ENCODE results near the gene LGALS4. TPM values are rescaled to one million over a fixed set of nuclear protein-coding genes. Genes with fewer than 3 reads are reported as not detected.

LGALS4 gene
- total RNA-seq, 2 experiments from 2014 or later, result not detected

- Mint-ChIP-seq H3K27ac (peak within 1 kb of the TSS; percentile 96), H3K4me1 (ENCODE audit: low read depth) (peaks cover 50% of the 10 kb centered on the region), H3K9me3 (no peaks in the 10 kb centered on the region), H3K36me3 (ENCODE audit: low read depth) (peaks cover 42% of the 10 kb centered on the region), H3K4me3 (peak within 1 kb of the TSS; percentile 91), H3K27me3 (ENCODE audit: low read depth) (no peaks in the 10 kb centered on the region)
- peak; percentile 100 for DNase-seq
- intact Hi-C loops (cut with micrococcal nuclease), result loop anchor here (1.0 to 10.0 kb wide), 12 partner anchors 12 to 588 kb away; partner anchors contain the start of genes ACTN4, ECH1, GMFG and MRPS12
- CTCF ChIA-PET, result interaction anchor here (0.7 to 1.3 kb wide), 2 partner anchors 20 to 214 kb away, joined by 4 to 6 read pairs; no protein-coding TSS in a partner anchor
These were observed 37.2 kb upstream of the LGALS4 start, which contains the start of gene HNRNPL for GRCh38 chr19:38849860-38850435. HNRNPL (minus strand) TSS chr19:38849986; CDS start chr19:38849966, 20 bp downstream.

- H3K36me3 Mint-ChIP-seq (ENCODE audit: low read depth), result peaks cover 49% of the 10 kb centered on the region
- peak; percentile 98 for DNase-seq
- H3K27me3 Mint-ChIP-seq (ENCODE audit: low read depth), result no peaks in the 10 kb centered on the region
- peaks cover 54% of the 10 kb centered on the region for H3K4me1 Mint-ChIP-seq (ENCODE audit: low read depth)
- intact Hi-C loops (cut with micrococcal nuclease), result loop anchor here (1.0 kb wide), 1 partner anchor 11 kb away; no protein-coding TSS in a partner anchor
- CTCF ChIA-PET, result interaction anchor here (0.7 to 1.3 kb wide), 3 partner anchors 15 to 214 kb away, joined by 3 to 6 read pairs (median 4); no protein-coding TSS in a partner anchor
- peak overlapping the region; percentile 96 for H3K27ac Mint-ChIP-seq
- no peaks in the 10 kb centered on the region for H3K9me3 Mint-ChIP-seq
- peak overlapping the region; percentile 91 for H3K4me3 Mint-ChIP-seq
These were observed 36.6 kb upstream of the LGALS4 start for GRCh38 chr19:38849147-38849859.

GRCh38 chr19:38848299-38849146 lies 35.8 kb upstream of the LGALS4 start:
- intact Hi-C loops (cut with micrococcal nuclease), result loop anchor here (1.0 kb wide), 1 partner anchor 10 kb away; no protein-coding TSS in a partner anchor
- peak overlapping the region; percentile 91 for H3K4me3 Mint-ChIP-seq
- H3K9me3 Mint-ChIP-seq, result no peaks in the 10 kb centered on the region
- peak overlapping the region; percentile 96 for H3K27ac Mint-ChIP-seq
- CTCF ChIA-PET, result interaction anchor here (0.7 to 1.3 kb wide), 4 partner anchors 10 to 82 kb away, joined by 3 to 6 read pairs (median 4); partner anchors contain the start of genes MRPS12 and SARS2
- no peaks in the 10 kb centered on the region for H3K27me3 Mint-ChIP-seq (ENCODE audit: low read depth)
- H3K4me1 Mint-ChIP-seq (ENCODE audit: low read depth), result peaks cover 60% of the 10 kb centered on the region
- H3K36me3 Mint-ChIP-seq (ENCODE audit: low read depth), result peaks cover 57% of the 10 kb centered on the region
- DNase-seq, result no peak

- DNase-seq, result no peak
- H3K27me3 Mint-ChIP-seq (ENCODE audit: low read depth), result no peaks in the 10 kb centered on the region
- peaks cover 76% of the 10 kb centered on the region for H3K4me1 Mint-ChIP-seq (ENCODE audit: low read depth)
These were observed 33.4 kb upstream of the LGALS4 start for GRCh38 chr19:38846097-38846496.

GRCh38 chr19:38845374-38846024 lies 32.8 kb upstream of the LGALS4 start:
- peaks cover 82% of the 10 kb centered on the region for H3K4me1 Mint-ChIP-seq (ENCODE audit: low read depth)
- H3K27me3 Mint-ChIP-seq (ENCODE audit: low read depth), result no peaks in the 10 kb centered on the region
- CTCF ChIA-PET, result interaction anchor here (0.9 to 1.0 kb wide), 2 partner anchors 24 to 42 kb away, joined by 3 read pairs; no protein-coding TSS in a partner anchor
- H3K36me3 Mint-ChIP-seq (ENCODE audit: low read depth), result peaks cover 78% of the 10 kb centered on the region
- intact Hi-C loops (cut with micrococcal nuclease), result no loop called here
- H3K27ac Mint-ChIP-seq, result peak overlapping the region; percentile 96
- H3K9me3 Mint-ChIP-seq, result no peaks in the 10 kb centered on the region
- no peak for DNase-seq
- peak overlapping the region; percentile 1 for H3K4me3 Mint-ChIP-seq

More at GRCh38 chr19:38846097-38846496, 33.4 kb upstream of the LGALS4 start:
- peaks cover 72% of the 10 kb centered on the region for H3K36me3 Mint-ChIP-seq (ENCODE audit: low read depth)
- H3K27ac Mint-ChIP-seq, result peak overlapping the region; percentile 96
- no peaks in the 10 kb centered on the region for H3K9me3 Mint-ChIP-seq
- intact Hi-C loops (cut with micrococcal nuclease), result no loop called here
- CTCF ChIA-PET, result interaction anchor here (0.9 to 1.0 kb wide), 2 partner anchors 23 to 42 kb away, joined by 3 read pairs; no protein-coding TSS in a partner anchor
- H3K4me3 Mint-ChIP-seq, result no peak overlapping the region

GRCh38 chr19:38844093-38844686 lies 31.4 kb upstream of the LGALS4 start:
- CTCF ChIA-PET, result interaction anchor here (0.5 kb wide), 1 partner anchor 490 kb away, joined by 3 read pairs; no protein-coding TSS in a partner anchor
- peaks cover 88% of the 10 kb centered on the region for H3K36me3 Mint-ChIP-seq (ENCODE audit: low read depth)
- H3K27me3 Mint-ChIP-seq (ENCODE audit: low read depth), result no peaks in the 10 kb centered on the region
- intact Hi-C loops (cut with micrococcal nuclease), result no loop called here
- H3K4me1 Mint-ChIP-seq (ENCODE audit: low read depth), result peaks cover 94% of the 10 kb centered on the region
- H3K4me3 Mint-ChIP-seq, result no peak overlapping the region
- H3K27ac Mint-ChIP-seq, result peak overlapping the region; percentile 93
- no peak for DNase-seq
- H3K9me3 Mint-ChIP-seq, result no peaks in the 10 kb centered on the region

- CTCF ChIA-PET, result interaction anchor here (0.5 kb wide), 1 partner anchor 491 kb away, joined by 3 read pairs; no protein-coding TSS in a partner anchor
- Mint-ChIP-seq H3K4me1 (ENCODE audit: low read depth) (peaks cover 95% of the 10 kb centered on the region), H3K9me3 (no peaks in the 10 kb centered on the region), H3K36me3 (ENCODE audit: low read depth) (peaks cover 88% of the 10 kb centered on the region), H3K27ac (peak overlapping the region; percentile 93), H3K27me3 (ENCODE audit: low read depth) (no peaks in the 10 kb centered on the region), H3K4me3 (peak overlapping the region; percentile 34)
- intact Hi-C loops (cut with micrococcal nuclease), result no loop called here
- DNase-seq, result no peak
These were observed 30.5 kb upstream of the LGALS4 start for GRCh38 chr19:38843175-38843758.

- intact Hi-C loops (cut with micrococcal nuclease), result no loop called here
- Mint-ChIP-seq H3K9me3 (no peaks in the 10 kb centered on the region), H3K27me3 (ENCODE audit: low read depth) (no peaks in the 10 kb centered on the region), H3K4me3 (peak overlapping the region; percentile 65), H3K27ac (peak overlapping the region; percentile 93), H3K36me3 (ENCODE audit: low read depth) (peaks cover 82% of the 10 kb centered on the region), H3K4me1 (ENCODE audit: low read depth) (peaks cover 91% of the 10 kb centered on the region)
- DNase-seq, result peak; percentile 74
- CTCF ChIA-PET, result interaction anchor here (0.8 to 1.0 kb wide), 3 partner anchors 11 to 57 kb away, joined by 3 to 6 read pairs (median 3); partner anchors contain the start of genes ECH1 and NFKBIB
These were observed 29.9 kb upstream of the LGALS4 start for GRCh38 chr19:38842439-38843174.

GRCh38 chr19:38841787-38842438 lies 29.2 kb upstream of the LGALS4 start:
- peak; percentile 68 for DNase-seq
- Mint-ChIP-seq H3K36me3 (ENCODE audit: low read depth) (peaks cover 81% of the 10 kb centered on the region), H3K4me1 (ENCODE audit: low read depth) (peaks cover 86% of the 10 kb centered on the region), H3K27me3 (ENCODE audit: low read depth) (no peaks in the 10 kb centered on the region), H3K27ac (peak overlapping the region; percentile 93), H3K9me3 (no peaks in the 10 kb centered on the region), H3K4me3 (peak overlapping the region; percentile 65)
- intact Hi-C loops (cut with micrococcal nuclease), result no loop called here
- CTCF ChIA-PET, result interaction anchor here (0.8 to 1.0 kb wide), 3 partner anchors 10 to 58 kb away, joined by 3 to 6 read pairs (median 3); partner anchors contain the start of genes ECH1 and NFKBIB

Measured in activated naive CD4-positive, alpha-beta T cell treated with anti-CD3 and anti-CD28 coated beads for 36 hours (primary cell).